ENCODE results near the gene ATP8A1. TPM values are rescaled to one million over a fixed set of nuclear protein-coding genes. Genes with fewer than 3 reads are reported as not detected.

The ATP8A1 gene
- total and polyA plus RNA-seq, 2 of the 8 experiments (the other 6 are each of a cell fraction or from before 2014, with no cell fraction given), result 3.7 to 14.9 TPM

GRCh38 chr4:42643685-42644084 is 13.2 kb downstream of the ATP8A1 start:
- peaks cover 0 to 17% of the 10 kb centered on the region in 2 experiments; a peak in 2 of 4 replicates for H3K79me2 ChIP-seq (ENCODE audit: control insufficient read depth in 1 of 2, insufficient read depth in 2 of 2, low read length in 2 of 2)
- FAIRE-seq, result no peak

More at GRCh38 chr4:42643685-42644084, 13.2 kb downstream of the ATP8A1 start:
- Histone ChIP-seq H2BK15ac (ENCODE audit: low read length) (no peak overlapping the region), H3K4me2 (ENCODE audit: insufficient read depth in 1 of 2, low read depth in 2 of 2, low read length in 2 of 2) (no peak overlapping the region), H3K9me3 (ENCODE audit: insufficient read depth in 2 of 2, low read depth in 1 of 2, low read length in 1 of 2) (no peaks in the 10 kb centered on the region), H2BK20ac (ENCODE audit: low read length) (no peak overlapping the region), H4K5ac (ENCODE audit: insufficient read length, low read depth, low read length) (no peak overlapping the region), H2AFZ (ENCODE audit: low read length) (no peak overlapping the region), H4K91ac (replicated peaks; ENCODE audit: insufficient read length, low read length) (no peak overlapping the region), H3K23me2 (ENCODE audit: low read depth, low read length) (no peaks in the 10 kb centered on the region), H3K4me3 (ENCODE audit: extremely low read depth in 1 of 4, insufficient read depth in 2 of 4, low read depth in 3 of 4, low read length in 4 of 4) (no peak overlapping the region), H2BK120ac (replicated peaks; ENCODE audit: low read depth, low read length) (no peak overlapping the region), H3K79me1 (ENCODE audit: low read depth, low read length) (no peaks in the 10 kb centered on the region), H4K8ac (ENCODE audit: extremely low read depth, insufficient read depth, low read length) (no peak overlapping the region), H3K36me3 (ENCODE audit: control insufficient read depth in 2 of 4, insufficient read depth in 4 of 4, low read length in 3 of 4) (no peaks in the 10 kb centered on the region), H2AK5ac (ENCODE audit: low read depth, low read length) (no peak overlapping the region), H4K20me1 (replicated peaks in 1 of 2; ENCODE audit: control insufficient read depth in 1 of 2, insufficient read depth in 2 of 2, low read length in 2 of 2) (peaks cover 0 to 2% of the 10 kb centered on the region in 2 experiments), H3K27ac (ENCODE audit: low read depth, low read length) (no peak overlapping the region), H2BK12ac (ENCODE audit: low read depth, low read length) (no peak overlapping the region), H3K18ac (ENCODE audit: extremely low read depth, low read length) (no peak overlapping the region), H3K14ac (ENCODE audit: insufficient read length) (no peak overlapping the region), H2BK5ac (ENCODE audit: low read depth, low read length) (no peak overlapping the region), H3K9ac (replicated peaks in 1 of 4; ENCODE audit: extremely low read depth in 1 of 4, low read depth in 3 of 4, low read length in 3 of 4) (no peak overlapping the region), H3K27me3 (replicated peaks in 1 of 4; ENCODE audit: control insufficient read depth in 3 of 4, extremely low read depth in 1 of 4, insufficient read depth in 3 of 4, low read length in 3 of 4) (no peaks in the 10 kb centered on the region), H3K4ac (replicated peaks; ENCODE audit: insufficient read length, low read depth, low read length) (no peak overlapping the region), H3K4me1 (replicated peaks in 1 of 4; ENCODE audit: control insufficient read depth in 3 of 4, insufficient read depth in 4 of 4, low read length in 3 of 4) (peaks cover 0 to 2% (median 0%) of the 10 kb centered on the region in 4 experiments; a peak in 1 of 7 replicates), H3K23ac (ENCODE audit: insufficient read length) (no peak overlapping the region), H3K56ac (replicated peaks; ENCODE audit: insufficient read length, low read depth, low read length) (no peak overlapping the region)
- no peak for DNase-seq (ENCODE audit: low read depth in 1 of 2, low spot score in 2 of 2)
- ChIA-PET POLR2A (ENCODE audit: partially characterized antibody) (no interaction called here), CTCF (ENCODE audit: partially characterized antibody) (no interaction called here)
- no peak for TF ChIP-seq SAP30 (IDR thresholded peaks at IDR 0.05; ENCODE audit: insufficient read depth, insufficient replicate concordance, low read length)
- no peak for TF ChIP-seq CTCF (IDR thresholded peaks at IDR 0.05; ENCODE audit: control extremely low read depth in 1 of 3, insufficient read depth in 1 of 3, low read depth in 1 of 3, low read length in 3 of 3)
- no peak for TF ChIP-seq KDM5A (IDR thresholded peaks at IDR 0.05; ENCODE audit: low read length)
- TF ChIP-seq BACH1 (IDR thresholded peaks at IDR 0.05; ENCODE audit: low read length), result no peak
- no peak for TF ChIP-seq EP300 (IDR thresholded peaks at IDR 0.05; ENCODE audit: borderline replicate concordance in 1 of 2, low read depth in 2 of 2, low read length in 2 of 2)
- no peak for TF ChIP-seq RFX5 (IDR thresholded peaks at IDR 0.05; ENCODE audit: borderline replicate concordance, low read depth, low read length)
- TF ChIP-seq POU5F1 (IDR thresholded peaks at IDR 0.05; ENCODE audit: low read depth, low read length), result no peak
- WGBS, 2 experiments (ENCODE audit: extremely low coverage in 1 of 2, insufficient coverage in 1 of 2, insufficient read length in 1 of 2, insufficient replicate concordance in 2 of 2, low coverage in 1 of 2, low lambda C conversion rate in 2 of 2, missing lambda C conversion rate in 1 of 2), result 90% methylated on average over 5 of the region's 5 CpGs; no CpG with 5 or more reads in 1 of the 2 experiments
